B cell (primary cell): ENCODE results near the gene CDS2. TPM values are rescaled to one million over a fixed set of nuclear protein-coding genes. Genes with fewer than 3 reads are reported as not detected.

Experiments used
- ATAC-seq: fragments of 200-7000 bp; cut with Tn5 transposase; one replicate; pipeline ENCODE4 v1.10.0; 2021; ENCODE audit warnings: low read depth, mild to moderate bottlenecking, moderate number of reproducible peaks, moderate library complexity
- CTCF ChIA-PET: fragments of 350-600 bp; sonication (Branson Sonifier 250); formaldehyde crosslinking; loops from one replicate; lab custom pipeline; 2021; ENCODE audit warnings: antibody characterized with exemption, inconsistent platforms; lab: Charles Lee
- POLR2A ChIA-PET: fragments of 350-600 bp; sonication (Branson Sonifier 250); formaldehyde crosslinking; loops from one replicate; lab custom pipeline; 2021; ENCODE audit warnings: antibody characterized with exemption; lab: Charles Lee
- DNase-seq: peaks from one replicate; pipeline ENCODE4 v3.0.0; 2013
- H2AFZ ChIP-seq: 2 replicates; pipeline ENCODE4 v1.6.1; 2012; ENCODE audit warnings: mild to moderate bottlenecking, low read depth, low read length; ENCODE audit not compliant: insufficient read depth, poor library complexity, severe bottlenecking
- H3K27ac ChIP-seq, 2 donors: 1 replicate in 1 of 2; 2 replicates in 1 of 2; pipeline ENCODE4 v1.5.1; 2012 to 2013; ENCODE audit warnings: low read length in 2 of 2, mild to moderate bottlenecking in 2 of 2, moderate library complexity in 1 of 2
- H3K27me3 ChIP-seq, 4 experiments: fragments of 200-600 bp in 1 of 4; sonication (generic) in 1 of 4; replicated peaks in 1 of 4; 1 replicate in 2 of 4; 2 replicates in 2 of 4; pipeline versions ENCODE4 v1.6.1 to v1.7.0; 2013 to 2016; ENCODE audit warnings: low read length in 3 of 4, mild to moderate bottlenecking in 2 of 4, mixed read lengths in 1 of 4, moderate library complexity in 1 of 4; ENCODE audit not compliant: insufficient read depth in 4 of 4, control insufficient read depth in 3 of 4; ENCODE audit errors: control extremely low read depth in 1 of 4
- H3K36me3 ChIP-seq, 2 experiments: replicated peaks in 1 of 2; 1 replicate in 1 of 2; 2 replicates in 1 of 2; pipeline versions ENCODE4 v1.6.1 to v1.7.1; 2013; ENCODE audit warnings: low read length in 1 of 2; ENCODE audit not compliant: insufficient read depth in 2 of 2, control insufficient read depth in 1 of 2; ENCODE audit errors: control extremely low read depth in 1 of 2, extremely low read depth in 1 of 2
- H3K4me1 ChIP-seq, 2 donors: fragments of 200-600 bp in 1 of 2; sonication (generic) in 1 of 2; 1 replicate in 1 of 2; 2 replicates in 1 of 2; pipeline versions ENCODE4 v1.5.1 to v1.6.1; 2013 to 2017; ENCODE audit warnings: low read length in 2 of 2; ENCODE audit not compliant: control insufficient read depth in 2 of 2, insufficient read depth in 2 of 2
- H3K4me2 ChIP-seq: replicated peaks from 2 replicates; pipeline ENCODE3; 2012; ENCODE audit warnings: mild to moderate bottlenecking, low read depth, low read length; ENCODE audit not compliant: poor library complexity, severe bottlenecking
- H3K4me3 ChIP-seq, 5 experiments: fragments of 200-600 bp in 1 of 5; sonication (generic) in 1 of 5; 1 replicate in 3 of 5; 2 replicates in 2 of 5; pipeline versions ENCODE4 v1.5.1 to v1.7.0; 2011 to 2016; ENCODE audit warnings: low read length in 4 of 5, mild to moderate bottlenecking in 4 of 5, low read depth in 2 of 5, control low read depth in 1 of 5, moderate library complexity in 1 of 5; ENCODE audit not compliant: insufficient read depth in 1 of 5; ENCODE audit errors: control extremely low read depth in 1 of 5, extremely low read depth in 1 of 5
- H3K79me2 ChIP-seq: fragments of 200-600 bp; sonication (generic); one replicate; pipeline ENCODE4 v1.6.0; 2016; ENCODE audit warnings: low read length; ENCODE audit not compliant: control insufficient read depth, insufficient read depth
- H3K9ac ChIP-seq: fragments of 200-600 bp; sonication (generic); 2 replicates; pipeline ENCODE4 v1.6.1; 2017; ENCODE audit warnings: mild to moderate bottlenecking, low read length, moderate library complexity
- H3K9me3 ChIP-seq, 3 donors: one replicate each; pipeline versions ENCODE4 v1.6.1 to v1.7.1; 2013; ENCODE audit warnings: low read length in 2 of 3; ENCODE audit not compliant: control insufficient read depth in 2 of 3, insufficient read depth in 1 of 3; ENCODE audit errors: control extremely low read depth in 1 of 3
- H4K20me1 ChIP-seq: 2 replicates; pipeline ENCODE4 v1.6.0; 2012; ENCODE audit warnings: mild to moderate bottlenecking, low read length; ENCODE audit not compliant: insufficient read depth, control insufficient read depth, poor library complexity, severe bottlenecking
- H3K27ac Mint-ChIP-seq: one replicate; pipeline ENCODE4 v1.8.0; 2021; ENCODE audit warnings: mixed read lengths
- H3K27me3 Mint-ChIP-seq: one replicate; pipeline ENCODE4 v1.8.0; 2021; ENCODE audit warnings: mixed read lengths
- H3K4me1 Mint-ChIP-seq: one replicate; pipeline ENCODE4 v1.8.0; 2021; ENCODE audit warnings: mixed read lengths
- H3K4me3 Mint-ChIP-seq: one replicate; pipeline ENCODE4 v1.8.0; 2021; ENCODE audit warnings: mixed read lengths
- H3K9me3 Mint-ChIP-seq: one replicate; pipeline ENCODE4 v1.8.0; 2022; ENCODE audit warnings: mixed read lengths; ENCODE audit not compliant: insufficient read depth
- CTCF ChIP-seq: fragments of 200-600 bp; IDR thresholded peaks from one replicate; pipeline ENCODE4 v1.8.0; 2022; ENCODE audit warnings: antibody characterized with exemption, mild to moderate bottlenecking
- EZH2 ChIP-seq: IDR thresholded peaks from 2 replicates; pipeline ENCODE4 v1.6.1; 2012; ENCODE audit warnings: borderline replicate concordance, low read depth, mild to moderate bottlenecking, moderate library complexity, low read length; ENCODE audit not compliant: insufficient read depth, poor library complexity, severe bottlenecking
- WGBS: methylation state at CpG from one replicate; pipeline ENCODE4 v1.1.5; 2013; ENCODE audit warnings: missing lambda C conversion rate; ENCODE audit not compliant: insufficient coverage; 5-methylcytosine and 5-hydroxymethylcytosine counted together
- intact Hi-C: fragments of 100-400 bp; cut with micrococcal nuclease; formaldehyde crosslinking; loops from one replicate; pipeline ENCODE4 v1.10.0; 2022
- polyA plus RNA-seq: library from polyadenylated mRNA; depleted of rRNA; stranded (reverse); fragments of >200 nt; gene quantifications from 2 replicates; pipeline ENCODE4 v1.2.3, GENCODE V29; 2012
- total RNA-seq, 2 donors: library from RNA; stranded (reverse); fragments of 120-200 nt in 1 of 2; gene quantifications; 1 replicate in 1 of 2; 2 replicates in 1 of 2; pipeline versions ENCODE4 v1.2.3 to v1.2.4, GENCODE V29; 2013 to 2022

CDS2 gene
- total and polyA plus RNA-seq, 2 donors (not counting 1 experiment from before 2014, with no cell fraction given), result 17.3 to 48.6 TPM

- ATAC-seq, result no peak
- no peak overlapping the region for H3K27ac ChIP-seq
- TF ChIP-seq CTCF, result no peak
- no peak for TF ChIP-seq EZH2
- ChIA-PET CTCF (interaction anchor here (1.0 kb wide), 1 partner anchor 71 kb away, joined by 3 read pairs; the partner anchor contains the start of gene CDS2), POLR2A (no interaction called here)
- no peaks in the 10 kb centered on the region for H3K27me3 ChIP-seq
- H3K4me1 ChIP-seq, result no peaks in the 10 kb centered on the region
- Mint-ChIP-seq H3K4me3 (no peak overlapping the region), H3K4me1 (no peaks in the 10 kb centered on the region), H3K9me3 (no peaks in the 10 kb centered on the region), H3K27ac (no peak overlapping the region), H3K27me3 (no peaks in the 10 kb centered on the region)
- no peaks in the 10 kb centered on the region for H3K9me3 ChIP-seq
- no peak overlapping the region for H2AFZ ChIP-seq
- 90% methylated on average over 7 of the region's 10 CpGs for WGBS
- H3K36me3 ChIP-seq, result peaks cover 2 to 26% of the 10 kb centered on the region in 2 experiments
- H4K20me1 ChIP-seq, result no peaks in the 10 kb centered on the region
- no peak for DNase-seq
- no peak overlapping the region for H3K4me3 ChIP-seq
- no peak overlapping the region for H3K4me2 ChIP-seq
- intact Hi-C loops, result no loop called here
- H3K79me2 ChIP-seq, result peaks cover 3% of the 10 kb centered on the region
- no peak overlapping the region for H3K9ac ChIP-seq
Observed at GRCh38 chr20:5197847-5198650, 71.2 kb downstream of the CDS2 start.

- Histone ChIP-seq H3K79me2 (peaks cover 3% of the 10 kb centered on the region), H3K9me3 (no peaks in the 10 kb centered on the region), H3K9ac (no peak overlapping the region), H2AFZ (no peak overlapping the region), H3K36me3 (peaks cover 2 to 26% of the 10 kb centered on the region in 2 experiments), H3K4me3 (no peak overlapping the region), H3K4me1 (no peaks in the 10 kb centered on the region), H4K20me1 (no peaks in the 10 kb centered on the region), H3K27ac (no peak overlapping the region), H3K4me2 (no peak overlapping the region), H3K27me3 (no peaks in the 10 kb centered on the region)
- no peaks in the 10 kb centered on the region for H3K9me3 Mint-ChIP-seq
- POLR2A ChIA-PET, result no interaction called here
- no peak for DNase-seq
- H3K4me1 Mint-ChIP-seq, result no peaks in the 10 kb centered on the region
- CTCF ChIA-PET, result interaction anchor here (1.0 kb wide), 1 partner anchor 72 kb away, joined by 3 read pairs; the partner anchor contains the start of gene CDS2
- no peak overlapping the region for H3K27ac Mint-ChIP-seq
- H3K4me3 Mint-ChIP-seq, result no peak overlapping the region
- WGBS, result 94% methylated on average over 7 of the region's 8 CpGs
- no peak for ATAC-seq
- intact Hi-C loops, result no loop called here
- TF ChIP-seq CTCF (no peak), EZH2 (no peak)
- H3K27me3 Mint-ChIP-seq, result no peaks in the 10 kb centered on the region
Observed at GRCh38 chr20:5198651-5198924, 71.8 kb downstream of the CDS2 start.
